Mucosa of descending colon (tissue), 3 donors: ENCODE measurements around the gene UNC13C. TPM values are rescaled to one million over a fixed set of nuclear protein-coding genes. Genes with fewer than 3 reads are reported as not detected.

Experiments used
- ATAC-seq: fragments of 200-7000 bp; cut with Tn5 transposase; one replicate; pipeline ENCODE4 v1.9.1; 2020; ENCODE audit warnings: mild to moderate bottlenecking, moderate library complexity
- DNase-seq, 3 donors: peaks; one replicate each; pipeline ENCODE4 v3.0.0-alpha.2; 2020
- H3K36me3 ChIP-seq: fragments of 200-600 bp; one replicate; pipeline ENCODE4 v1.8.0; 2021; ENCODE audit warnings: low read depth, mild to moderate bottlenecking
- H3K4me1 ChIP-seq: fragments of 200-600 bp; one replicate; pipeline ENCODE4 v1.8.0; 2021; ENCODE audit warnings: low read depth, mild to moderate bottlenecking
- H3K4me3 ChIP-seq: fragments of 200-600 bp; one replicate; pipeline ENCODE4 v1.8.0; 2021; ENCODE audit warnings: mild to moderate bottlenecking
- H3K9me3 ChIP-seq: fragments of 200-600 bp; one replicate; pipeline ENCODE4 v1.8.0; 2021; ENCODE audit warnings: mild to moderate bottlenecking
- intact Hi-C, 2 donors: fragments of 100-400 bp; cut with DNase I in 1 of 2; cut with micrococcal nuclease in 1 of 2; formaldehyde crosslinking; loops; one replicate each; pipeline versions ENCODE4 v1.11.0 to v1.11.1; 2022; cut with DNase I, micrococcal nuclease
- total RNA-seq, 3 donors: library from RNA; stranded (reverse); fragmentation: NEBNext Ultra II Directional in 2 of 3; extraction: Animal tissue kit (Norgen Biotek cat#: 25700) in 2 of 3; gene quantifications; one replicate each; pipeline versions ENCODE4 v1.2.1 to v1.2.4, GENCODE V29; 2021 to 2023
- TF ChIP-seq, protein P1 (sequence below): fragments of 200-600 bp; IDR thresholded peaks from one replicate; pipeline ENCODE4 v1.8.0; 2022; ENCODE audit warnings: antibody characterized with exemption, mild to moderate bottlenecking
- donor health status: DM: no; HTN: no; CAD: no; lungs with moderate emphysema.
- donor health status: DM: no; HTN: no; CAD: no.
- donor health status: DM: no; HTN: yes; CAD: no.

The UNC13C gene
- total RNA-seq, 3 donors from 2014 or later = 0.06 to 1.9 (median 0.12) TPM

- no peak for DNase-seq
- no peak overlapping the region for H3K4me3 ChIP-seq
- intact Hi-C loops = no loop called here
- H3K9me3 ChIP-seq = no peaks in the 10 kb centered on the region
- no peaks in the 10 kb centered on the region for H3K4me1 ChIP-seq
- TF ChIP-seq, protein P1, sequence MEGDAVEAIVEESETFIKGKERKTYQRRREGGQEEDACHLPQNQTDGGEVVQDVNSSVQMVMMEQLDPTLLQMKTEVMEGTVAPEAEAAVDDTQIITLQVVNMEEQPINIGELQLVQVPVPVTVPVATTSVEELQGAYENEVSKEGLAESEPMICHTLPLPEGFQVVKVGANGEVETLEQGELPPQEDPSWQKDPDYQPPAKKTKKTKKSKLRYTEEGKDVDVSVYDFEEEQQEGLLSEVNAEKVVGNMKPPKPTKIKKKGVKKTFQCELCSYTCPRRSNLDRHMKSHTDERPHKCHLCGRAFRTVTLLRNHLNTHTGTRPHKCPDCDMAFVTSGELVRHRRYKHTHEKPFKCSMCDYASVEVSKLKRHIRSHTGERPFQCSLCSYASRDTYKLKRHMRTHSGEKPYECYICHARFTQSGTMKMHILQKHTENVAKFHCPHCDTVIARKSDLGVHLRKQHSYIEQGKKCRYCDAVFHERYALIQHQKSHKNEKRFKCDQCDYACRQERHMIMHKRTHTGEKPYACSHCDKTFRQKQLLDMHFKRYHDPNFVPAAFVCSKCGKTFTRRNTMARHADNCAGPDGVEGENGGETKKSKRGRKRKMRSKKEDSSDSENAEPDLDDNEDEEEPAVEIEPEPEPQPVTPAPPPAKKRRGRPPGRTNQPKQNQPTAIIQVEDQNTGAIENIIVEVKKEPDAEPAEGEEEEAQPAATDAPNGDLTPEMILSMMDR = no peak
- H3K36me3 ChIP-seq = no peaks in the 10 kb centered on the region
- ATAC-seq = no peak
Measured at GRCh38 chr15:54681584-54681983, 703.3 kb downstream of the UNC13C start.

Other genes starting within 250 kb of the UNC13C start
- under 1 TPM; 0.19 to 0.52 (median 0.41) TPM for gene WDR72, start 218.8 kb upstream of the UNC13C start, total RNA-seq